Endothelial cell of umbilical vein (primary cell): ENCODE data around the gene PIK3C2G. TPM values are rescaled to one million over a fixed set of nuclear protein-coding genes. Genes with fewer than 3 reads are reported as not detected.

ENCODE experiments used
- BruUV-seq: library from RNA; stranded (reverse); fragments of 400-500 nt; replicated peaks from 2 replicates; lab custom pipeline; 2021; lab: Mats Ljungman, UMichigan
- CTCF ChIA-PET: fragments of 300-600, 350-600 bp; sonication (Branson Sonifier 250); formaldehyde crosslinking; loops from one replicate; lab custom pipeline; 2021; ENCODE audit warnings: antibody characterized with exemption, inconsistent platforms; lab: Charles Lee
- POLR2A ChIA-PET: fragments of 300-600, 350-600 bp; sonication (Branson Sonifier 250); formaldehyde crosslinking; loops from one replicate; lab custom pipeline; 2021; ENCODE audit warnings: antibody characterized with exemption, inconsistent platforms; lab: Charles Lee
- DNase-seq: peaks from one replicate; pipeline ENCODE4 v3.0.0-alpha.2; 2011; ENCODE audit warnings: low read depth, low spot score
- FAIRE-seq: peaks from 2 replicates; lab custom pipeline; 2011; peaks lifted over from hg19 to GRCh38; lab: Jason Lieb, UNC
- H2AFZ ChIP-seq: 2 replicates; pipeline ENCODE4 v1.6.0; 2012; ENCODE audit warnings: low read depth, low read length, control low read depth, inconsistent platforms
- H3K27ac ChIP-seq: 2 replicates; pipeline ENCODE4 v1.5.1; 2011; ENCODE audit warnings: low read depth, mild to moderate bottlenecking, control low read depth, low read length, moderate library complexity; ENCODE audit not compliant: insufficient read depth
- H3K27me3 ChIP-seq, 2 experiments: 2 replicates each; pipeline versions ENCODE4 v1.6.0 to v1.6.1; 2011; ENCODE audit warnings: low read length in 2 of 2, mixed read lengths in 1 of 2; ENCODE audit not compliant: control insufficient read depth in 2 of 2, insufficient read depth in 2 of 2
- H3K36me3 ChIP-seq, 2 experiments: 2 replicates in 1 of 2; 3 replicates in 1 of 2; pipeline ENCODE4 v1.5.1; 2011; ENCODE audit warnings: low read length in 2 of 2, mild to moderate bottlenecking in 1 of 2, moderate library complexity in 1 of 2; ENCODE audit not compliant: control insufficient read depth in 2 of 2, insufficient read depth in 2 of 2; ENCODE audit errors: extremely low read depth in 1 of 2
- H3K4me1 ChIP-seq: 3 replicates; pipeline ENCODE4 v1.5.1; 2011; ENCODE audit warnings: mild to moderate bottlenecking, low read length; ENCODE audit not compliant: control insufficient read depth, insufficient read depth; ENCODE audit errors: extremely low read depth
- H3K4me2 ChIP-seq: 2 replicates; pipeline ENCODE4 v1.6.1; 2011; ENCODE audit warnings: low read length, control low read depth, mixed read lengths; ENCODE audit not compliant: insufficient read depth
- H3K4me3 ChIP-seq, 3 experiments: fragments of 200-600 bp in 1 of 3; sonication (generic), shearing (Covaris generic) in 1 of 3; replicated peaks in 1 of 3; 2 replicates each; pipeline ENCODE4 v1.5.1; 2011 to 2016; ENCODE audit warnings: control low read depth in 3 of 3, low read length in 3 of 3, mild to moderate bottlenecking in 2 of 3, inconsistent platforms in 1 of 3, low read depth in 1 of 3, moderate library complexity in 1 of 3; ENCODE audit not compliant: insufficient read depth in 1 of 3
- H3K79me2 ChIP-seq: 2 replicates; pipeline ENCODE4 v1.6.0; 2012; ENCODE audit warnings: low read length, inconsistent platforms; ENCODE audit not compliant: control insufficient read depth, insufficient read depth
- H3K9ac ChIP-seq: replicated peaks from 2 replicates; pipeline ENCODE3; 2011; ENCODE audit warnings: low read length, control low read depth; ENCODE audit not compliant: insufficient read depth; ENCODE audit errors: extremely low read depth
- H3K9me1 ChIP-seq: replicated peaks from 3 replicates; pipeline ENCODE4 v1.6.0; 2011; ENCODE audit warnings: mild to moderate bottlenecking, low read length; ENCODE audit not compliant: control insufficient read depth, insufficient read depth; ENCODE audit errors: extremely low read depth
- H3K9me3 ChIP-seq: replicated peaks from 2 replicates; pipeline ENCODE4 v1.5.1; 2012; ENCODE audit warnings: low read length, inconsistent platforms; ENCODE audit not compliant: control insufficient read depth, insufficient read depth
- H4K20me1 ChIP-seq: replicated peaks from 2 replicates; pipeline ENCODE3; 2011; ENCODE audit warnings: mild to moderate bottlenecking, low read length; ENCODE audit not compliant: control insufficient read depth, insufficient read depth; ENCODE audit errors: extremely low read depth
- EZH2 ChIP-seq: IDR thresholded peaks from 2 replicates; pipeline ENCODE4 v1.6.1; 2012; ENCODE audit warnings: borderline replicate concordance, low read depth, mild to moderate bottlenecking, moderate library complexity, low read length, inconsistent platforms; ENCODE audit not compliant: severe bottlenecking
- FOS ChIP-seq: IDR thresholded peaks from 2 replicates; pipeline ENCODE4 v1.6.1; 2011; ENCODE audit warnings: mild to moderate bottlenecking, low read length, moderate library complexity, borderline replicate concordance; ENCODE audit not compliant: insufficient read depth
- GATA2 ChIP-seq: IDR thresholded peaks from 2 replicates; pipeline ENCODE4 v1.7.0; 2011; ENCODE audit warnings: low read depth, mild to moderate bottlenecking, moderate library complexity, mixed read lengths, low read length; ENCODE audit not compliant: insufficient read length, insufficient read depth
- JUN ChIP-seq: IDR thresholded peaks from 2 replicates; pipeline ENCODE4 v1.6.1; 2011; ENCODE audit warnings: borderline replicate concordance, low read depth; ENCODE audit not compliant: insufficient read length, insufficient read depth
- MYC ChIP-seq: IDR thresholded peaks from one replicate; pipeline ENCODE4 v1.6.1; 2011; ENCODE audit warnings: mild to moderate bottlenecking, low read depth, low read length
- POLR2A ChIP-seq: IDR thresholded peaks from 2 replicates; pipeline ENCODE4 v1.6.1; 2012; ENCODE audit warnings: low read depth, mild to moderate bottlenecking, control low read depth, low read length
- POLR2AphosphoS5 ChIP-seq: IDR thresholded peaks from 2 replicates; pipeline ENCODE4 v1.6.1; 2012; ENCODE audit warnings: low read depth, mild to moderate bottlenecking, control low read depth, low read length, moderate library complexity; ENCODE audit not compliant: insufficient read depth
- dilution Hi-C: fragments of 300-500 bp; cut with MboI; formaldehyde crosslinking; loops from one replicate; pipeline ENCODE4 v1.15.0; 2019; ENCODE audit warnings: low sequenced_read_pairs; ENCODE audit not compliant: extremely low pct_ligation_motif_present
- intact Hi-C: fragments of 100-400 bp; cut with micrococcal nuclease; formaldehyde crosslinking; loops from one replicate; pipeline ENCODE4 v1.10.0; 2022
- polyA plus RNA-seq, 4 experiments: library from polyadenylated mRNA; depleted of rRNA in 3 of 4; stranded (reverse) in 3 of 4; unstranded in 1 of 4; fragments of >200 nt; gene quantifications; 2 replicates each; pipeline versions ENCODE4 v1.2.1 to v1.2.3, GENCODE V29; 2011 to 2012; ENCODE audit warnings: missing spikeins in 1 of 4
- total RNA-seq: library from RNA; stranded (reverse); gene quantifications from 2 replicates; pipeline ENCODE4 v1.2.3, GENCODE V29; 2021
- TF ChIP-seq, protein P1 (sequence below), 2 donors: IDR thresholded peaks; 1 replicate in 1 of 2; 2 replicates in 1 of 2; pipeline ENCODE4 v1.5.1; 2011; ENCODE audit warnings: low read length in 2 of 2, mild to moderate bottlenecking in 2 of 2, moderate library complexity in 2 of 2, control low read depth in 1 of 2, inconsistent platforms in 1 of 2, low read depth in 1 of 2; ENCODE audit not compliant: insufficient read depth in 1 of 2; ENCODE audit errors: extremely low read depth in 1 of 2
- TF ChIP-seq, protein P2 (sequence below): IDR thresholded peaks from 2 replicates; pipeline ENCODE4 v1.6.1; 2011; ENCODE audit not compliant: insufficient read depth, insufficient read length

The PIK3C2G gene
- total and polyA plus RNA-seq, 2 donors (not counting 3 experiments of a cell fraction or from before 2014, with no cell fraction given): not detected

DNA sequence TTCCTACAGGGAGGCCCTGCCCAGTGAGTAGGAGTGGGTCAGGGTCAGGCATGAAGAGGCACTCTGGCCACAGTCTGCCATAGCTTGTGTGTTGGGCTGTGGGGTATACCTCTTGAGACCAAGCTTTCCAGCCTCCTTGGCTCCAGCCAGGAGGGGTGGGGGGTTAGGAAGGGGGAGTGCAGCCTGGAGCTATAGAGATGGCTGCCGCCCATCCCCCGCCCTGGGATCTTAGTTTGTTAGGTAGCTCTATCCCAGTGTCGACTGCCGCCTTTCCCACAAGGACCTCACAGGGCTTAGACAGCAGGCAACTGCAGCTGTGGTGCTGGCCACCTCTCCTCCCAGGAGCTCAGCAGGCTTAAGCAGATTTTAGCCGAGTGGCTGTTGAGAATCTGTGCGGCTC is 260.1 kb downstream of the PIK3C2G start:
- CTCF ChIA-PET: no interaction called here

More for the DNA sequence above, 260.1 kb downstream of the PIK3C2G start:
- no peaks in the 10 kb centered on the region for H3K4me1 ChIP-seq
- H2AFZ ChIP-seq: no peak overlapping the region
- FAIRE-seq (no peak), DNase-seq (no peak)
- H3K9me1 ChIP-seq: no peaks in the 10 kb centered on the region
- no peak overlapping the region for H3K27ac ChIP-seq
- H3K36me3 ChIP-seq: no peaks in the 10 kb centered on the region
- H4K20me1 ChIP-seq: no peaks in the 10 kb centered on the region
- H3K27me3 ChIP-seq: no peaks in the 10 kb centered on the region
- H3K9ac ChIP-seq: no peak overlapping the region
- dilution Hi-C loops: no loop called here
- intact Hi-C loops: no loop called here
- no peak overlapping the region for H3K4me3 ChIP-seq
- H3K9me3 ChIP-seq: peaks cover 3% of the 10 kb centered on the region
- BruUV-seq: no TSS peak
- POLR2A ChIA-PET: no interaction called here
- no peak for TF ChIP-seq EZH2
- TF ChIP-seq, protein P1, sequence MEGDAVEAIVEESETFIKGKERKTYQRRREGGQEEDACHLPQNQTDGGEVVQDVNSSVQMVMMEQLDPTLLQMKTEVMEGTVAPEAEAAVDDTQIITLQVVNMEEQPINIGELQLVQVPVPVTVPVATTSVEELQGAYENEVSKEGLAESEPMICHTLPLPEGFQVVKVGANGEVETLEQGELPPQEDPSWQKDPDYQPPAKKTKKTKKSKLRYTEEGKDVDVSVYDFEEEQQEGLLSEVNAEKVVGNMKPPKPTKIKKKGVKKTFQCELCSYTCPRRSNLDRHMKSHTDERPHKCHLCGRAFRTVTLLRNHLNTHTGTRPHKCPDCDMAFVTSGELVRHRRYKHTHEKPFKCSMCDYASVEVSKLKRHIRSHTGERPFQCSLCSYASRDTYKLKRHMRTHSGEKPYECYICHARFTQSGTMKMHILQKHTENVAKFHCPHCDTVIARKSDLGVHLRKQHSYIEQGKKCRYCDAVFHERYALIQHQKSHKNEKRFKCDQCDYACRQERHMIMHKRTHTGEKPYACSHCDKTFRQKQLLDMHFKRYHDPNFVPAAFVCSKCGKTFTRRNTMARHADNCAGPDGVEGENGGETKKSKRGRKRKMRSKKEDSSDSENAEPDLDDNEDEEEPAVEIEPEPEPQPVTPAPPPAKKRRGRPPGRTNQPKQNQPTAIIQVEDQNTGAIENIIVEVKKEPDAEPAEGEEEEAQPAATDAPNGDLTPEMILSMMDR (IDR thresholded peaks at IDR 0.05; ENCODE audit: extremely low read depth in 1 of 2, insufficient read depth in 1 of 2, low read depth in 1 of 2, low read length in 2 of 2): no peak
- TF ChIP-seq, protein P2, sequence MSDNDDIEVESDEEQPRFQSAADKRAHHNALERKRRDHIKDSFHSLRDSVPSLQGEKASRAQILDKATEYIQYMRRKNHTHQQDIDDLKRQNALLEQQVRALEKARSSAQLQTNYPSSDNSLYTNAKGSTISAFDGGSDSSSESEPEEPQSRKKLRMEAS: no peak
- TF ChIP-seq GATA2: no peak
- TF ChIP-seq POLR2AphosphoS5: no peak
- no peak for TF ChIP-seq MYC
- TF ChIP-seq FOS: no peak
- no peak for TF ChIP-seq POLR2A
- no peak for TF ChIP-seq JUN
- no peaks in the 10 kb centered on the region for H3K79me2 ChIP-seq
- H3K4me2 ChIP-seq: no peak overlapping the region
